ENCODE results near the gene SLAMF9.
"Not testable (repeated sequence)": the region's sequence is repeated elsewhere in the genome, so short reads cannot be mapped to it uniquely, and the experiment has no call there.

SLAMF9 gene

GRCh38 chr1:159920202-159920601 lies 33.8 kb downstream of the SLAMF9 start:
- no peak for DNase-seq

GRCh38 chr1:159919236-159919865 lies 34.7 kb downstream of the SLAMF9 start:
- no peak for DNase-seq

- DNase-seq = no peak
These were observed 35.5 kb downstream of the SLAMF9 start for GRCh38 chr1:159918352-159919200.

GRCh38 chr1:159917533-159918351 lies 36.3 kb downstream of the SLAMF9 start:
- DNase-seq = no peak

GRCh38 chr1:159916242-159917051 lies 37.6 kb downstream of the SLAMF9 start:
- DNase-seq = no peak

- no peak for DNase-seq
These were observed 38.3 kb downstream of the SLAMF9 start for GRCh38 chr1:159915571-159916241.

- no peak for DNase-seq
These were observed 39.6 kb downstream of the SLAMF9 start for GRCh38 chr1:159914252-159915018.

- DNase-seq = no peak
These were observed 40.4 kb downstream of the SLAMF9 start for GRCh38 chr1:159913451-159914192.

- DNase-seq = no peak
These were observed 42.5 kb downstream of the SLAMF9 start for GRCh38 chr1:159911326-159912070.

GRCh38 chr1:159908031-159908940 lies 45.8 kb downstream of the SLAMF9 start:
- no peak for DNase-seq

- no peak for DNase-seq
These were observed 47.1 kb downstream of the SLAMF9 start for GRCh38 chr1:159906960-159907359.

GRCh38 chr1:159904036-159904435 lies 50.0 kb downstream of the SLAMF9 start:
- not testable (repeated sequence) for DNase-seq

GRCh38 chr1:159902541-159902940 lies 51.5 kb downstream of the SLAMF9 start:
- DNase-seq = no peak
